ENCODE measurements around the gene SDCCAG8. TPM values are rescaled to one million over a fixed set of nuclear protein-coding genes. Genes with fewer than 3 reads are reported as not detected.

The SDCCAG8 gene
- total RNA-seq, 1 experiment from 2014 or later = 14.0 TPM

DNA sequence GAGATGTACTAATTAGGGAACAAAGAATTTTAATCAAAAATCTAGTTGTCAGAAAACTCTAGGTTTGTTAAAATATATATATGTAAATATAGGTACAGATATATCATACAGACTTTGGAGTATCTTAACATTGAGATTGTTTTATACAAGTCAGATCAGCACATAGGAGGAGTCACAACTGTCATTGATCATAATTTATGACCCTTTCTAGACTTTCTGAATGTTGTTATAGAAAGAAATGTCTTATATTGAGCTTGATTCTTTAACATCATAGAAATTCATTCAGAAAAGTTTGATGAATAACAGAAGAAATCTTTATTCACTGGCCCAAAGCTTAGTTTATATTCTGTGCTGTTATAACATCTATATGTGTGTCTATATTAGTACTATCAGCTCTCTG lies 185.8 kb downstream of the SDCCAG8 start:
- Histone ChIP-seq H3K36me3 (ENCODE audit: control insufficient read depth, insufficient read depth, low read length) (no peaks in the 10 kb centered on the region), H3K27me3 (ENCODE audit: control insufficient read depth, insufficient read depth, low read length) (no peaks in the 10 kb centered on the region), H3K4me3 (ENCODE audit: low read depth in 2 of 2, low read length in 2 of 2) (no peak overlapping the region), H3K27ac (ENCODE audit: low read length) (no peak overlapping the region), H3K9me3 (ENCODE audit: control insufficient read depth, insufficient read depth, low read depth, low read length) (no peaks in the 10 kb centered on the region), H3K4me1 (ENCODE audit: control insufficient read depth, insufficient read depth, low read length) (no peaks in the 10 kb centered on the region)
- TF ChIP-seq POLR2AphosphoS5 (IDR thresholded peaks at IDR 0.05; ENCODE audit: low read depth, low read length) = no peak
- TF ChIP-seq, protein P1, sequence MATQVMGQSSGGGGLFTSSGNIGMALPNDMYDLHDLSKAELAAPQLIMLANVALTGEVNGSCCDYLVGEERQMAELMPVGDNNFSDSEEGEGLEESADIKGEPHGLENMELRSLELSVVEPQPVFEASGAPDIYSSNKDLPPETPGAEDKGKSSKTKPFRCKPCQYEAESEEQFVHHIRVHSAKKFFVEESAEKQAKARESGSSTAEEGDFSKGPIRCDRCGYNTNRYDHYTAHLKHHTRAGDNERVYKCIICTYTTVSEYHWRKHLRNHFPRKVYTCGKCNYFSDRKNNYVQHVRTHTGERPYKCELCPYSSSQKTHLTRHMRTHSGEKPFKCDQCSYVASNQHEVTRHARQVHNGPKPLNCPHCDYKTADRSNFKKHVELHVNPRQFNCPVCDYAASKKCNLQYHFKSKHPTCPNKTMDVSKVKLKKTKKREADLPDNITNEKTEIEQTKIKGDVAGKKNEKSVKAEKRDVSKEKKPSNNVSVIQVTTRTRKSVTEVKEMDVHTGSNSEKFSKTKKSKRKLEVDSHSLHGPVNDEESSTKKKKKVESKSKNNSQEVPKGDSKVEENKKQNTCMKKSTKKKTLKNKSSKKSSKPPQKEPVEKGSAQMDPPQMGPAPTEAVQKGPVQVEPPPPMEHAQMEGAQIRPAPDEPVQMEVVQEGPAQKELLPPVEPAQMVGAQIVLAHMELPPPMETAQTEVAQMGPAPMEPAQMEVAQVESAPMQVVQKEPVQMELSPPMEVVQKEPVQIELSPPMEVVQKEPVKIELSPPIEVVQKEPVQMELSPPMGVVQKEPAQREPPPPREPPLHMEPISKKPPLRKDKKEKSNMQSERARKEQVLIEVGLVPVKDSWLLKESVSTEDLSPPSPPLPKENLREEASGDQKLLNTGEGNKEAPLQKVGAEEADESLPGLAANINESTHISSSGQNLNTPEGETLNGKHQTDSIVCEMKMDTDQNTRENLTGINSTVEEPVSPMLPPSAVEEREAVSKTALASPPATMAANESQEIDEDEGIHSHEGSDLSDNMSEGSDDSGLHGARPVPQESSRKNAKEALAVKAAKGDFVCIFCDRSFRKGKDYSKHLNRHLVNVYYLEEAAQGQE (IDR thresholded peaks at IDR 0.05; ENCODE audit: insufficient read depth in 1 of 2, low read depth in 2 of 2, low read length in 1 of 2) = no peak
- no peak for TF ChIP-seq SIN3A (IDR thresholded peaks at IDR 0.05; ENCODE audit: borderline replicate concordance, insufficient read depth, low read depth, low read length)
- TF ChIP-seq TCF7L2 (IDR thresholded peaks at IDR 0.05; ENCODE audit: low read depth, low read length) = no peak
- TF ChIP-seq, protein P2, sequence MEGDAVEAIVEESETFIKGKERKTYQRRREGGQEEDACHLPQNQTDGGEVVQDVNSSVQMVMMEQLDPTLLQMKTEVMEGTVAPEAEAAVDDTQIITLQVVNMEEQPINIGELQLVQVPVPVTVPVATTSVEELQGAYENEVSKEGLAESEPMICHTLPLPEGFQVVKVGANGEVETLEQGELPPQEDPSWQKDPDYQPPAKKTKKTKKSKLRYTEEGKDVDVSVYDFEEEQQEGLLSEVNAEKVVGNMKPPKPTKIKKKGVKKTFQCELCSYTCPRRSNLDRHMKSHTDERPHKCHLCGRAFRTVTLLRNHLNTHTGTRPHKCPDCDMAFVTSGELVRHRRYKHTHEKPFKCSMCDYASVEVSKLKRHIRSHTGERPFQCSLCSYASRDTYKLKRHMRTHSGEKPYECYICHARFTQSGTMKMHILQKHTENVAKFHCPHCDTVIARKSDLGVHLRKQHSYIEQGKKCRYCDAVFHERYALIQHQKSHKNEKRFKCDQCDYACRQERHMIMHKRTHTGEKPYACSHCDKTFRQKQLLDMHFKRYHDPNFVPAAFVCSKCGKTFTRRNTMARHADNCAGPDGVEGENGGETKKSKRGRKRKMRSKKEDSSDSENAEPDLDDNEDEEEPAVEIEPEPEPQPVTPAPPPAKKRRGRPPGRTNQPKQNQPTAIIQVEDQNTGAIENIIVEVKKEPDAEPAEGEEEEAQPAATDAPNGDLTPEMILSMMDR (IDR thresholded peaks at IDR 0.05) = no peak
- in situ Hi-C loops (cut with HindIII; ENCODE audit: low pct_unique_long_range_greater_than_20kb, low sequenced_read_pairs) = no loop called here
- DNase-seq (ENCODE audit: low read depth, low spot score) (no peak), ATAC-seq (no peak)
- ChIA-PET CTCF (no interaction called here), POLR2A (no interaction called here)
- intact Hi-C loops (cut with micrococcal nuclease; ENCODE audit: unreplicated experiment) = no loop called here
- no TSS peak for BruUV-seq (replicated peaks)

DNA sequence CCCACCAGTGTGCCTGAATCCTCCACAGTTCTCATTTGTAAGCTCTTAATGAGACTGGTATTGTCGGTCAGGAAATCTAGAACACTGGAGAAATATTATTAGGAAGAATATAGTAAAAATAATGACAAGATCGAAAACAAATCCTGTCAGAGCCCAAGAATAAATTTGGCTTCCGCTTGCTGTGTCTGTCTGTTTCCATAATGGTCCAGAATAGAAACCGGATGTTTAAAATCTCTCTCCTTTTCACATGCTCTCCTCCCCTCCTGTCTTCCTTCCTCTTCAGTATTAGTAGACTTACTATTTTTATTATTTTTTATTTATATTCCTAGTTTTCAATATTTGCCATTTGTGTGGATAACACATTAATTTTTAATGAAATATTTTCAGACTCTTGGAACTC lies 187.7 kb downstream of the SDCCAG8 start:
- H3K27me3 ChIP-seq (ENCODE audit: control insufficient read depth, insufficient read depth, low read length) = no peaks in the 10 kb centered on the region
- H3K4me3 ChIP-seq (ENCODE audit: low read depth in 2 of 2, low read length in 2 of 2) = no peak overlapping the region
- ChIA-PET CTCF (no interaction called here), POLR2A (no interaction called here)
- intact Hi-C loops (cut with micrococcal nuclease; ENCODE audit: unreplicated experiment) = no loop called here
- no peaks in the 10 kb centered on the region for H3K36me3 ChIP-seq (ENCODE audit: control insufficient read depth, insufficient read depth, low read length)
- no peak overlapping the region for H3K27ac ChIP-seq (ENCODE audit: low read length)
- H3K9me3 ChIP-seq (ENCODE audit: control insufficient read depth, insufficient read depth, low read depth, low read length) = no peaks in the 10 kb centered on the region
- in situ Hi-C loops (cut with HindIII; ENCODE audit: low pct_unique_long_range_greater_than_20kb, low sequenced_read_pairs) = no loop called here
- no peak for DNase-seq (ENCODE audit: low read depth, low spot score)
- no peaks in the 10 kb centered on the region for H3K4me1 ChIP-seq (ENCODE audit: control insufficient read depth, insufficient read depth, low read length)
- TF ChIP-seq POLR2AphosphoS5 (IDR thresholded peaks at IDR 0.05; ENCODE audit: low read depth, low read length) (no peak), TCF7L2 (IDR thresholded peaks at IDR 0.05; ENCODE audit: low read depth, low read length) (no peak), SIN3A (IDR thresholded peaks at IDR 0.05; ENCODE audit: borderline replicate concordance, insufficient read depth, low read depth, low read length) (no peak)
- TF ChIP-seq, protein P1 (IDR thresholded peaks at IDR 0.05; ENCODE audit: insufficient read depth in 1 of 2, low read depth in 2 of 2, low read length in 1 of 2) = no peak
- TF ChIP-seq, protein P2 (IDR thresholded peaks at IDR 0.05) = no peak
- ATAC-seq = no peak
- BruUV-seq (replicated peaks) = no TSS peak
